Suprapubic skin (tissue), 4 donors: ENCODE measurements around the gene MROH2A.

ENCODE experiments used
- EP300 ChIP-seq: sonication (generic); formaldehyde crosslinking; IDR thresholded peaks from one replicate; pipeline ENCODE4 v1.6.1; 2017; ENCODE audit warnings: antibody characterized with exemption
- POLR2A ChIP-seq, 2 donors: fragments of 450-650 bp; IDR thresholded peaks; one replicate each; pipeline ENCODE4 v1.6.1; 2017; ENCODE audit warnings: antibody characterized with exemption in 2 of 2, mild to moderate bottlenecking in 2 of 2, moderate library complexity in 2 of 2
- POLR2AphosphoS5 ChIP-seq, 3 donors: sonication (generic); formaldehyde crosslinking; IDR thresholded peaks; one replicate each; pipeline ENCODE4 v1.6.1; 2017; ENCODE audit warnings: antibody characterized with exemption in 3 of 3
- TF ChIP-seq, protein P1 (sequence below), 2 donors: fragments of 200-600 bp in 1 of 2; fragments of 450-650 bp in 1 of 2; sonication (generic) in 1 of 2; IDR thresholded peaks; one replicate each; pipeline ENCODE4 v1.5.1; 2016 to 2019; ENCODE audit warnings: antibody characterized with exemption in 2 of 2, mild to moderate bottlenecking in 1 of 2, moderate library complexity in 1 of 2

DNA sequence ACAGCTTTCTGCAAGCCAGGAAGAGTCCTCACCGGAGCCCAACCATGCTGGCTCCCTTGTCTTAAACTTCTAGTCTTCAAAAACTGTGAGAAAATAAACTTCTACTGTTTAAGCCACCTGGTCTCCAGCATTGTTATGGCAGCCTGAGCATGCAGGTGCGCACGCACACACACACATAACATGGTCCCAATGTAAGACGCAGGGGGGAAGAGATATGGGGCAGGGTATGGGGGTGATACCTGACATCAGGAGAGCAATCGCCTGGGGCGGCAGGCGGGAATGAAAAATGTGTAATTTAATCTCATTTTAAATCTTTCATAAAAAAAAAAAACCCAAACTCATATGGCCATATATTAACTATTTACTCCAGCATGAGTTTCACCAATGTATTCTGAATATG, 58.2 kb downstream of the MROH2A start:
- TF ChIP-seq POLR2A (IDR thresholded peaks at IDR 0.05): no peak
- no peak for TF ChIP-seq POLR2AphosphoS5 (IDR thresholded peaks at IDR 0.05)
- TF ChIP-seq, protein P1, sequence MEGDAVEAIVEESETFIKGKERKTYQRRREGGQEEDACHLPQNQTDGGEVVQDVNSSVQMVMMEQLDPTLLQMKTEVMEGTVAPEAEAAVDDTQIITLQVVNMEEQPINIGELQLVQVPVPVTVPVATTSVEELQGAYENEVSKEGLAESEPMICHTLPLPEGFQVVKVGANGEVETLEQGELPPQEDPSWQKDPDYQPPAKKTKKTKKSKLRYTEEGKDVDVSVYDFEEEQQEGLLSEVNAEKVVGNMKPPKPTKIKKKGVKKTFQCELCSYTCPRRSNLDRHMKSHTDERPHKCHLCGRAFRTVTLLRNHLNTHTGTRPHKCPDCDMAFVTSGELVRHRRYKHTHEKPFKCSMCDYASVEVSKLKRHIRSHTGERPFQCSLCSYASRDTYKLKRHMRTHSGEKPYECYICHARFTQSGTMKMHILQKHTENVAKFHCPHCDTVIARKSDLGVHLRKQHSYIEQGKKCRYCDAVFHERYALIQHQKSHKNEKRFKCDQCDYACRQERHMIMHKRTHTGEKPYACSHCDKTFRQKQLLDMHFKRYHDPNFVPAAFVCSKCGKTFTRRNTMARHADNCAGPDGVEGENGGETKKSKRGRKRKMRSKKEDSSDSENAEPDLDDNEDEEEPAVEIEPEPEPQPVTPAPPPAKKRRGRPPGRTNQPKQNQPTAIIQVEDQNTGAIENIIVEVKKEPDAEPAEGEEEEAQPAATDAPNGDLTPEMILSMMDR (IDR thresholded peaks at IDR 0.05): no peak
- no peak for TF ChIP-seq EP300
